ENCODE measurements around the gene WDR37. TPM values are rescaled to one million over a fixed set of nuclear protein-coding genes. Genes with fewer than 3 reads are reported as not detected.

WDR37 gene
- total RNA-seq, 6 experiments from 2014 or later: 17.0 to 22.8 (median 18.8) TPM

GRCh38 chr10:1150638-1150955 is 94.4 kb downstream of the WDR37 start:
- no peak for TF ChIP-seq CTCF (IDR thresholded peaks at IDR 0.05)
- H3K36me3 Mint-ChIP-seq (ENCODE audit: low read depth): peaks cover 7% of the 10 kb centered on the region; the same call in 1 of the 2 replicates
- peaks cover 29% of the 10 kb centered on the region for H3K27me3 Mint-ChIP-seq (ENCODE audit: insufficient read depth)
- no peak overlapping the region for H3K4me3 Mint-ChIP-seq
- 0 out of 2 replicates have a peak, but pooled peaks cover 6% of the 10 kb centered on the region for H3K4me1 Mint-ChIP-seq (ENCODE audit: low read depth)
- peaks cover 9% of the 10 kb centered on the region for H3K9me3 Mint-ChIP-seq
- no peak for DNase-seq
- H3K27ac Mint-ChIP-seq: no peak overlapping the region

GRCh38 chr10:1151076-1152033 is 95.2 kb downstream of the WDR37 start:
- TF ChIP-seq CTCF (IDR thresholded peaks at IDR 0.05): no peak
- Mint-ChIP-seq H3K27ac (no peak overlapping the region), H3K9me3 (peaks cover 9% of the 10 kb centered on the region), H3K27me3 (ENCODE audit: insufficient read depth) (peaks cover 29% of the 10 kb centered on the region), H3K4me1 (ENCODE audit: low read depth) (0 out of 2 replicates have a peak, but pooled peaks cover 6% of the 10 kb centered on the region), H3K4me3 (no peak overlapping the region), H3K36me3 (ENCODE audit: low read depth) (peaks cover 7% of the 10 kb centered on the region; the same call in 1 of the 2 replicates)
- no peak for DNase-seq

- H3K27ac Mint-ChIP-seq: no peak overlapping the region
- no peaks in the 10 kb centered on the region for H3K36me3 Mint-ChIP-seq (ENCODE audit: low read depth)
- 0 out of 2 replicates have a peak, but pooled peaks cover 6% of the 10 kb centered on the region for H3K4me1 Mint-ChIP-seq (ENCODE audit: low read depth)
- no peak for DNase-seq
- TF ChIP-seq CTCF (IDR thresholded peaks at IDR 0.05): no peak
- peaks cover 34% of the 10 kb centered on the region for H3K27me3 Mint-ChIP-seq (ENCODE audit: insufficient read depth)
- H3K4me3 Mint-ChIP-seq: no peak overlapping the region
- no peaks in the 10 kb centered on the region for H3K9me3 Mint-ChIP-seq
These were observed 96.4 kb downstream of the WDR37 start for GRCh38 chr10:1152386-1153250.

DNA sequence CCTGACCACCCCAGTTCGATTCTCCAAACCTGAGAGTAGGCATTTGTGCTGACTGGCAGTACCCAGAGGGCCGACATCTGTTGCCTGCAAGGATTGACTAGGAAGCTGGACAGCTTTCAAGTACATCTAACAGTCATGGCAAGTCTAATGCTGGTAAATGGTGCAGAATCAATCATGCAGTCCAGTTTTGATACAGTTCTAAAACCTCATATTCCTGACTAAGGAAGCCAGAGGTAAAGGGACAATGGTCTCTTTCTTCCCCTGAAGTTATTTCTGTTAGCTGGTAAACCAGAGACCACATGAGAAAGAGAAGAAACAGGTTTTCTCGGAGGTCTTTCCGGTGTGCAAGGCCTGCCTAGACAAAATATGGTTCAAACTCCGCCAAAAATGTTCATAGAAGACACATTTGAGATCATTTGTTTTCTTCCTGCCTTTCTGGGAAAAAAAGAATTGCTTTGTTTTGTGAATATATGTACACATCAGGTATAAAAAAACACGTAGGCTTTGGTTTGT is 97.1 kb downstream of the WDR37 start:
- Mint-ChIP-seq H3K9me3 (no peaks in the 10 kb centered on the region), H3K4me3 (no peak overlapping the region), H3K36me3 (ENCODE audit: low read depth) (no peaks in the 10 kb centered on the region), H3K27ac (no peak overlapping the region), H3K4me1 (ENCODE audit: low read depth) (0 out of 2 replicates have a peak, but pooled peaks cover 6% of the 10 kb centered on the region), H3K27me3 (ENCODE audit: insufficient read depth) (peaks cover 38% of the 10 kb centered on the region)
- TF ChIP-seq CTCF (IDR thresholded peaks at IDR 0.05): no peak
- DNase-seq: no peak

- no peak overlapping the region for H3K27ac Mint-ChIP-seq
- H3K36me3 Mint-ChIP-seq (ENCODE audit: low read depth): no peaks in the 10 kb centered on the region
- no peak overlapping the region for H3K4me3 Mint-ChIP-seq
- peaks cover 41% of the 10 kb centered on the region for H3K27me3 Mint-ChIP-seq (ENCODE audit: insufficient read depth)
- no peak for TF ChIP-seq CTCF (IDR thresholded peaks at IDR 0.05)
- H3K9me3 Mint-ChIP-seq: no peaks in the 10 kb centered on the region
- 0 out of 2 replicates have a peak, but pooled peaks cover 6% of the 10 kb centered on the region for H3K4me1 Mint-ChIP-seq (ENCODE audit: low read depth)
- DNase-seq: no peak
These were observed 97.7 kb downstream of the WDR37 start for GRCh38 chr10:1153805-1154351.
